GM12801 (cell line): ENCODE results near the gene VSTM1.

Experiments
- TF ChIP-seq, protein P1 (sequence below): IDR thresholded peaks from one replicate; pipeline ENCODE4 v1.5.1; 2011; ENCODE audit warnings: control low read depth; ENCODE audit not compliant: insufficient read length; ENCODE audit errors: extremely low read depth

The VSTM1 gene

GRCh38 chr19:54042989-54043388 lies 20.7 kb downstream of the VSTM1 start:
- TF ChIP-seq, protein P1, sequence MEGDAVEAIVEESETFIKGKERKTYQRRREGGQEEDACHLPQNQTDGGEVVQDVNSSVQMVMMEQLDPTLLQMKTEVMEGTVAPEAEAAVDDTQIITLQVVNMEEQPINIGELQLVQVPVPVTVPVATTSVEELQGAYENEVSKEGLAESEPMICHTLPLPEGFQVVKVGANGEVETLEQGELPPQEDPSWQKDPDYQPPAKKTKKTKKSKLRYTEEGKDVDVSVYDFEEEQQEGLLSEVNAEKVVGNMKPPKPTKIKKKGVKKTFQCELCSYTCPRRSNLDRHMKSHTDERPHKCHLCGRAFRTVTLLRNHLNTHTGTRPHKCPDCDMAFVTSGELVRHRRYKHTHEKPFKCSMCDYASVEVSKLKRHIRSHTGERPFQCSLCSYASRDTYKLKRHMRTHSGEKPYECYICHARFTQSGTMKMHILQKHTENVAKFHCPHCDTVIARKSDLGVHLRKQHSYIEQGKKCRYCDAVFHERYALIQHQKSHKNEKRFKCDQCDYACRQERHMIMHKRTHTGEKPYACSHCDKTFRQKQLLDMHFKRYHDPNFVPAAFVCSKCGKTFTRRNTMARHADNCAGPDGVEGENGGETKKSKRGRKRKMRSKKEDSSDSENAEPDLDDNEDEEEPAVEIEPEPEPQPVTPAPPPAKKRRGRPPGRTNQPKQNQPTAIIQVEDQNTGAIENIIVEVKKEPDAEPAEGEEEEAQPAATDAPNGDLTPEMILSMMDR, result no peak

DNA sequence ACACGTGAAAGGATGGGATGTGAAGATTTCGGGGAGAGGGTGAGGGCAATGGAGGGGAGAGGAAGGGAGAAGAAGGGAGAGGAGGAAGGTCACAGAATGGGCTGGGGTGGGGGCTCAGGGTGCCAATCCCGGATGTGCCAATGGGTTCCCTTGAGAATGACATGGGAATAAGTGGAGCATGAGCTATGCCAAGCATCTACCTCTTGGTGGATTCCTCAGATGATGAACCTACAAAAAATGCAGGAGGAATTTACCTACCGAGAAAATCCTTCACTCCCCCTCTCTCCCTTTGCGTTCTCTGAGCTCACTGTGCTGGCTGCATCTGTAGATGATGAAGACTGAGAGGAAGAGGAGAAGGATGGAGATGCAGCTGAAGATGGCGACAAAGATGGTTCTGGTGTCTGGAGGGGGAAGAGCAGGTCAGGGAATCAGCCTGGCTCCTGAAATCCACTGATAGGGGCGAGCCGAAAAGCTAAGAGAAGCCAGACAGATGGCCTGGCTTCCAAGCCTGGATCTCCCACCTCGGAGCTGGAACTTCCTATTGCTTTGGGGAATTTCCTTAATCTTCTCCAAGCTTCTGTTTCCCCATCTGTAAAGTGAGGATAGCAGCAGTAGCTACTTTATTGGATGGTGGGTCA lies 21.6 kb downstream of the VSTM1 start:
- TF ChIP-seq, protein P1, result no peak

DNA sequence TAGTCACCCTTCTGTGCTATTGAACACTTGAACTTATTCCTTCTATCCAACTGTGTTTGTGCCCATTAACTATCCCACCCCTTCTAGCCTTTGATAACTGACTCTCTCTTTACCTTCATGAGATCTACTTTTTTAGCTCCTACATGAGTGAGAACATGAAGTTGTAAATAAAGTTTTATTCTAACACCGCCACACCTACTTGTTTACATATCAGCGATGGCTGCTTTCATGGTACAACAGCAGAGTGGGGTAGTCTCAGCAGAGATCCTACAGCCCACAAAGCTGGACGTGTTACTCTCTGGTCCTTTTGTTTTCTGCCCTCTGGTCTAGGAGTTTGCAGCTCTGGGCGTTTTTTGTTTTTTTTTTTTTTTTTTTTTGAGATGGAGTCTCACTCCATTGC lies 23.7 kb downstream of the VSTM1 start:
- TF ChIP-seq, protein P1, result no peak

GRCh38 chr19:54035215-54036178 lies 28.2 kb downstream of the VSTM1 start:
- TF ChIP-seq, protein P1, result no peak

DNA sequence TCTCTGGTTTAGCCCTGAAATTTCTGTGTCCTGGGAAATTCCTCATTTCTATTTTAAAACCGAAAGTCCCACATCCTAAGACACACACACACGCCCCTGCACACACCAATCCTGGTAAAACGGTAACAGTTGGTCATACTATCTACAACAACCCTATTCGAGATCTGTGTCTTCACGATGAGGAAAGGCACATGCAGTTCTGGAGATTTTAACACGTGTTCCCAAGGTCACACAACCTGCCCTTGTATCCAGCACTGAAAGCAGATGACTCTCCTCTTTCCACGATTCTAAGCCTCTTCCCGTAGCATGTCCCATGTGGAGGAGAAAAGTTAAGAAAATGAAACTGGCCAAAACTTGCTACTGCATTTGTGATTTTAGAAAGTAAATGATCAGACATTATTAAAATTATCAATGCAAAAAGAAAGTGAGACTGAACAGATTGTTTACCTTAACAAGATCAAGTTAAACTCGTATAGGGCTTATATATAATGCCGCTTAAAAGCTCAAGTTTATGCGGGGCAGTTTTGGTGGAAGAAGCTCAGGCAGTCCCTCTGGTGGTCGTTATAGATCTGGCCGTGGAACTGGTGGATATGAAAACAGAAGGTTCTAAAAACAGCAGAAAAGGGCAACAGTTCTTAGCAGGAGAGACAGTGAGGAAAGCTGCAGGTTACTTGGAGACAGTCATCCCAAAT lies 32.7 kb downstream of the VSTM1 start:
- TF ChIP-seq, protein P1, result no peak

DNA sequence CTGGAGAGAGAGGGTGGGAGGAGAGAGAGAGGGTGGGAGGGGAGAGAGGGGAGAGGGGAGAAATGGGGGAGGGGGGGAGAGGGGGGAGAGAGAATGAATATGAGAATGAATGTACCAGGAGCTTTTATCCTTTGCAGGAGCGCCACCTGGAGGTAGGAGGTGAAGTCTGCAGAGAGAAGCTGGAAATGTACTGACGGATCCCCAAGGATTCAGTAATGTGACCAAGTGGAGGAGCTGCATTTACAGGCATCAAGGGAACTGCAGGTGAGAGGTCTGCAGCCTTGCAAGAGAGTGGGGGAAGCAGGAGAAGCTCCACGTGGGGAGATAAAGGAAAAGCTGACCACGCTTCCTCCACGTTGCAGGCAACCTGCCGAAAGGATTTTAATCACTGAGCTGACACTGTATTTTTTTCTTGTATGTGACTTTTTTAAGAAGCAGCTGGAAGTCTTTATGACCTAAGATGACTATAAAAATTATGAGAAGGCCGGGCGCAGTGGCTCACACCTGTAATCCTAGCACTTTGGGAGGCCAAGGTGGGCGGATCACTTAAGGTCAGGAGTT lies 33.7 kb downstream of the VSTM1 start:
- TF ChIP-seq, protein P1, result no peak

GRCh38 chr19:54029301-54029700 lies 34.4 kb downstream of the VSTM1 start:
- TF ChIP-seq, protein P1, result no peak
